ENCODE results near the gene ACSBG1.

The ACSBG1 gene

DNA sequence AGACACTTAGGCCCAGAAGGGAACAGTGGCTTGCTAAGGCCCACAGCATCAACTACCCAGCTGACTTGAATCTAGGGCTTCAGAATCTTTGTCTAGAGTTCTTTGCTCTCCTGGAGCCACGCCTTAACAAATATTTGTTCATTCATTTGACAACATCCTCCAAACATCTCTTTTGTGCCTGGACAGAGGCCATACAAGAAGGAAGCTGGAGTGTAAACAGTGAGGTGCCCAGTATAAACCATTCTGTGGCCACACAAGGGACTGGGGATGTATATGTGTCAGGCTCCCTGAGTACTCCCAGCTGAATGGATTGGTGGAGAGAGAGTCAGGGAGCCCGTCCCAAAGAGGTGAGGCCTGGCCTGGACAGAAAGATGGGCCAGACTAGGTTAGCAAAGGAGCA is 106.5 kb downstream of the ACSBG1 start:
- no peak for DNase-seq

DNA sequence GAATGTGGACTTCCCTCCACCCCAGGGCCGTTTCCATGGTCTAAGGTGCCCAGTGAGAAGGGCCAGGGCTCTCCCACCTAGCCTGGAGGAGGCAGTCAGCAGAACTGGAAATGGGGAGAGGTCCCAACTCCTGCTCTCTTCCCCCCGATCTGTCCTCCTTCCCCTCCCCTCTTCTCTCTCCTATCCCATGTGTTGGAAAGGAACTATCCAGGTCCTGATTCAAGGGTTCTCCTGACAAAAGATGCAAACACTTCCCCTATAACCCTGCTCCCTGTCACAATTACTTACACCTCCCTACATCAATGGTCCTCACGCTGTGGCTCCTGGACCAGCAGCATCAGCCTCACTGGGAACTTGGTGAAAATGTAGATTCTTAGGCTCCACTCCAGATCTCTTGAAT is 109.1 kb downstream of the ACSBG1 start:
- DNase-seq = no peak

DNA sequence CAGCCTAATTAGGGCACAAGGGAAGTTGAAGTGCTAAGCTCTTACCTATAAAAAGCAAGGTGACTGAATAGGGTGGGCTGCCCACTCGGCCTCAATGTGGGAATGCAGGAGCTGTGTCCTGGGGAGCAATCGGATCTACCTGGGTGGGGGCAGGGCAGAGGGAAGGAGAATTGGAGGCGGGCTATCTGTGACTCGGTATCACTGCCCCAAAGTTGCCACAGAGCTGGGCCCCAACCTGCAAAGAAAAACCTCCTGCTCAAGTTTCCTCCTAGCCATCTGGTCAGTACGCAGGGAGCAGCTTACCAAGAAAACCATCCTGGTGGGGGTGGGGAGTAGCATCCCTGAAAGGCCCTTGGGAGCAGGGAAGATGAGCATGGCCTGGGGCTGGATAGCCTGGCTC is 113.8 kb downstream of the ACSBG1 start:
- DNase-seq = no peak

All from CD4-positive, alpha-beta T cell treated with Interferon gamma for 1 hour (primary cell).